ENCODE data around the gene FAM187B.

- TF ChIP-seq CTCF (IDR thresholded peaks at IDR 0.05; ENCODE audit: control extremely low read depth in 1 of 3, insufficient read depth in 1 of 3, low read depth in 1 of 3, low read length in 3 of 3) (no peak), SIRT6 (IDR thresholded peaks at IDR 0.05; ENCODE audit: low read length) (no peak), POLR2A (IDR thresholded peaks at IDR 0.05; ENCODE audit: control extremely low read depth in 1 of 2, low read depth in 2 of 2, low read length in 2 of 2) (no peak)
These were observed 43.7 kb downstream of the FAM187B start for GRCh38 chr19:35184884-35185283.
